IMR-90 (cell line): ENCODE measurements around the gene TTLL11. TPM values are rescaled to one million over a fixed set of nuclear protein-coding genes. Genes with fewer than 3 reads are reported as not detected.

Source experiments
- ATAC-seq: fragments of 200-7000 bp; cut with Tn5 transposase; 2 replicates; pipeline ENCODE4 v1.9.1; 2020; ENCODE audit warnings: low read depth, mild to moderate bottlenecking, moderate library complexity
- BruUV-seq: library from RNA; stranded (reverse); fragments of 400-500 nt; replicated peaks from 2 replicates; lab custom pipeline; 2021; lab: Mats Ljungman, UMichigan
- CTCF ChIA-PET: fragments of 300-600 bp; formaldehyde crosslinking; extraction: SDS; loops from one replicate; lab custom pipeline; 2021; ENCODE audit warnings: antibody characterized with exemption; lab: Yijun Ruan, JAX
- POLR2A ChIA-PET: fragments of 300-600 bp; sonication (Branson Sonifier 250); formaldehyde crosslinking; loops from one replicate; lab custom pipeline; 2022; ENCODE audit warnings: antibody characterized with exemption; ENCODE audit not compliant: unreplicated experiment; lab: Charles Lee
- DNase-seq: peaks from one replicate; pipeline ENCODE4 v3.0.0; 2013
- H2AFZ ChIP-seq: replicated peaks from 2 replicates; pipeline ENCODE3; 2013; ENCODE audit warnings: low read length, mild to moderate bottlenecking; ENCODE audit not compliant: poor library complexity
- H2AK5ac ChIP-seq: 2 replicates; pipeline ENCODE4 v1.6.1; 2013; ENCODE audit warnings: low read depth, low read length, inconsistent platforms
- H2AK9ac ChIP-seq: replicated peaks from 2 replicates; pipeline ENCODE3; 2013; ENCODE audit warnings: mild to moderate bottlenecking, low read depth, low read length, moderate library complexity; ENCODE audit not compliant: poor library complexity
- H2BK120ac ChIP-seq: 2 replicates; pipeline ENCODE4 v1.6.1; 2013; ENCODE audit warnings: low read depth, low read length, inconsistent platforms
- H2BK15ac ChIP-seq: 3 replicates; pipeline ENCODE4 v1.6.1; 2013; ENCODE audit warnings: low read depth, low read length, inconsistent platforms
- H2BK20ac ChIP-seq: 2 replicates; pipeline ENCODE4 v1.6.1; 2013; ENCODE audit warnings: low read depth, mild to moderate bottlenecking, inconsistent platforms, low read length, moderate library complexity
- H2BK5ac ChIP-seq: 2 replicates; pipeline ENCODE4 v1.6.1; 2013; ENCODE audit warnings: mild to moderate bottlenecking, low read depth, low read length, inconsistent platforms; ENCODE audit not compliant: poor library complexity, severe bottlenecking
- H3K14ac ChIP-seq: replicated peaks from 2 replicates; pipeline ENCODE4 v1.6.1; 2013; ENCODE audit warnings: low read depth, low read length, inconsistent platforms
- H3K18ac ChIP-seq: 2 replicates; pipeline ENCODE4 v1.6.1; 2013; ENCODE audit warnings: low read depth, low read length, control low read depth
- H3K23ac ChIP-seq: 2 replicates; pipeline ENCODE4 v1.6.1; 2013; ENCODE audit warnings: low read depth, low read length, inconsistent platforms
- H3K27ac ChIP-seq: 2 replicates; pipeline ENCODE4 v1.5.1; 2013; ENCODE audit warnings: mild to moderate bottlenecking, control low read depth, low read length; ENCODE audit not compliant: insufficient read depth
- H3K27me3 ChIP-seq: 2 replicates; pipeline ENCODE4 v1.6.1; 2013; ENCODE audit warnings: low read length; ENCODE audit not compliant: control insufficient read depth, insufficient read depth
- H3K36me3 ChIP-seq: 2 replicates; pipeline ENCODE4 v1.6.1; 2013; ENCODE audit warnings: low read length, mixed read lengths; ENCODE audit not compliant: control insufficient read depth, insufficient read depth
- H3K4ac ChIP-seq: 2 replicates; pipeline ENCODE4 v1.6.1; 2013; ENCODE audit warnings: low read depth, low read length, inconsistent platforms
- H3K4me1 ChIP-seq: 2 replicates; pipeline ENCODE4 v1.6.1; 2013; ENCODE audit warnings: low read length, mixed read lengths; ENCODE audit not compliant: control insufficient read depth, insufficient read depth
- H3K4me2 ChIP-seq: 2 replicates; pipeline ENCODE4 v1.6.1; 2013; ENCODE audit warnings: low read depth, mild to moderate bottlenecking, control low read depth, low read length, moderate library complexity
- H3K4me3 ChIP-seq: 2 replicates; pipeline ENCODE4 v1.5.1; 2013; ENCODE audit warnings: low read depth, mild to moderate bottlenecking, control low read depth, low read length, moderate library complexity; ENCODE audit not compliant: insufficient read depth
- H3K56ac ChIP-seq: 2 replicates; pipeline ENCODE4 v1.6.1; 2013; ENCODE audit warnings: low read length, inconsistent platforms; ENCODE audit not compliant: insufficient read depth; ENCODE audit errors: extremely low read depth
- H3K79me1 ChIP-seq, 2 experiments: 2 replicates each; pipeline ENCODE4 v1.6.1; 2013; ENCODE audit warnings: low read length in 2 of 2, inconsistent platforms in 1 of 2, low read depth in 1 of 2
- H3K9ac ChIP-seq: 2 replicates; pipeline ENCODE4 v1.6.1; 2013; ENCODE audit warnings: low read depth, low read length, control low read depth
- H3K9me1 ChIP-seq: 2 replicates; pipeline ENCODE4 v1.6.1; 2013; ENCODE audit warnings: low read length, inconsistent platforms; ENCODE audit not compliant: insufficient read depth
- H3K9me3 ChIP-seq: 2 replicates; pipeline ENCODE4 v1.6.1; 2013; ENCODE audit warnings: low read length; ENCODE audit not compliant: control insufficient read depth, insufficient read depth
- H4K20me1 ChIP-seq: 2 replicates; pipeline ENCODE4 v1.6.1; 2013; ENCODE audit warnings: low read length, inconsistent platforms; ENCODE audit not compliant: insufficient read depth
- H4K5ac ChIP-seq: 2 replicates; pipeline ENCODE4 v1.6.1; 2013; ENCODE audit warnings: mild to moderate bottlenecking, low read depth, low read length, control low read depth
- H4K8ac ChIP-seq, 2 experiments: 2 replicates each; pipeline ENCODE4 v1.6.1; 2013; ENCODE audit warnings: low read depth in 2 of 2, low read length in 2 of 2, control low read depth in 1 of 2, inconsistent platforms in 1 of 2
- H4K91ac ChIP-seq: 2 replicates; pipeline ENCODE4 v1.6.1; 2013; ENCODE audit warnings: low read depth, low read length, inconsistent platforms; ENCODE audit not compliant: insufficient read depth
- POLR2A ChIP-seq: IDR thresholded peaks from 2 replicates; pipeline ENCODE4 v1.6.1; 2012; ENCODE audit warnings: mild to moderate bottlenecking, low read depth, low read length
- RAD21 ChIP-seq: IDR thresholded peaks from 2 replicates; pipeline ENCODE4 v1.6.1; 2012; ENCODE audit warnings: low read length, improper control_type of control experiment
- WGBS, 2 experiments: methylation state at CpG; one replicate each; pipeline versions ENCODE4 v1.1.5 to v1.1.7; 2013; ENCODE audit warnings: missing lambda C conversion rate in 2 of 2; ENCODE audit not compliant: insufficient read length in 1 of 2; ENCODE audit errors: extremely low coverage in 2 of 2; 5-methylcytosine and 5-hydroxymethylcytosine counted together
- dilution Hi-C: fragments of 300-500 bp; cut with HindIII; formaldehyde crosslinking; loops from one replicate; pipeline ENCODE4 v1.14.3; 2018; ENCODE audit warnings: low sequenced_read_pairs; ENCODE audit not compliant: unreplicated experiment
- in situ Hi-C: fragments of 300-500 bp; cut with MboI; formaldehyde crosslinking; loops from 3 replicates; pipeline ENCODE4 v1.14.3; 2019; ENCODE audit warnings: low sequenced_read_pairs, inconsistent platforms, mixed read lengths
- intact Hi-C: fragments of 100-400 bp; cut with micrococcal nuclease; formaldehyde crosslinking; loops from 2 replicates; pipeline ENCODE4 v1.10.0; 2022
- polyA plus RNA-seq, 3 experiments: library from polyadenylated mRNA; depleted of rRNA; stranded (reverse); fragments of >200 nt; gene quantifications; 2 replicates each; pipeline ENCODE4 v1.2.3, GENCODE V29; 2012; ENCODE audit warnings: low replicate concordance in 1 of 3
- total RNA-seq: library from RNA; depleted of rRNA; stranded (reverse); fragments of >200 nt; gene quantifications from 2 replicates; pipeline ENCODE4 v1.2.3, GENCODE V29; 2012

Gene TTLL11
- total and polyA plus RNA-seq, 2 of the 4 experiments (the other 2 are of a cell fraction): 2.0 to 4.6 TPM

- Histone ChIP-seq H3K4me3 (no peak overlapping the region), H3K4ac (no peak overlapping the region), H2BK20ac (no peak overlapping the region), H2AK5ac (no peak overlapping the region), H3K9me1 (no peaks in the 10 kb centered on the region), H3K79me1 (peaks cover 0 to 7% of the 10 kb centered on the region in 2 experiments; a peak in 1 of 4 replicates), H3K27ac (no peak overlapping the region), H3K9ac (no peak overlapping the region), H3K4me2 (no peak overlapping the region), H4K8ac (no peak overlapping the region), H3K4me1 (no peaks in the 10 kb centered on the region; the same call in 1 of the 2 replicates), H4K20me1 (no peaks in the 10 kb centered on the region), H3K27me3 (no peaks in the 10 kb centered on the region), H2AK9ac (no peak overlapping the region), H3K9me3 (0 out of 2 replicates have a peak, but pooled peaks cover 3% of the 10 kb centered on the region), H3K23ac (no peak overlapping the region), H4K5ac (no peak overlapping the region), H3K36me3 (peaks cover 47% of the 10 kb centered on the region), H3K56ac (no peak overlapping the region), H3K14ac (no peak overlapping the region), H3K18ac (no peak overlapping the region), H2AFZ (no peak overlapping the region), H4K91ac (no peak overlapping the region), H2BK5ac (no peak overlapping the region), H2BK120ac (no peak overlapping the region), H2BK15ac (no peak overlapping the region)
- no peak for TF ChIP-seq RAD21
- no peak for TF ChIP-seq POLR2A
- ATAC-seq (no peak), DNase-seq (no peak)
- in situ Hi-C loops (no loop called here), dilution Hi-C loops (no loop called here), intact Hi-C loops (no loop called here)
- BruUV-seq: no TSS peak
- ChIA-PET POLR2A (no interaction called here), CTCF (no interaction called here)
- WGBS, 2 experiments: 98% methylated on average over 6 of the region's 17 CpGs; no CpG with 5 or more reads in 1 of the 2 experiments
These were observed 310.5 kb downstream of the TTLL11 start for GRCh38 chr9:121782514-121783110.
